MCF 10A (cell line): ENCODE results near the gene TRAF1. TPM values are rescaled to one million over a fixed set of nuclear protein-coding genes. Genes with fewer than 3 reads are reported as not detected.

Experiments used
- BruUV-seq: library from RNA; stranded (reverse); fragments of 400-500 nt; replicated peaks from 2 replicates; lab custom pipeline; 2021; lab: Mats Ljungman, UMichigan
- CTCF ChIA-PET: fragments of 300-600 bp; sonication (Branson Sonifier 250); formaldehyde crosslinking; extraction: SDS; loops from one replicate; lab custom pipeline; 2021; ENCODE audit warnings: antibody characterized with exemption, inconsistent platforms; lab: Yijun Ruan, JAX
- POLR2A ChIA-PET: fragments of 300-600, 350-650 bp; sonication (Branson Sonifier 250); formaldehyde crosslinking; extraction: SDS; loops from one replicate; lab custom pipeline; 2020; ENCODE audit warnings: antibody characterized with exemption, inconsistent platforms; lab: Yijun Ruan, JAX
- DNase-seq: peaks from one replicate; pipeline ENCODE4 v3.0.0-alpha.2; 2018; ENCODE audit not compliant: unreplicated experiment
- H3K27ac Mint-ChIP-seq: one replicate; pipeline ENCODE4 v1.8.0; 2022; ENCODE audit warnings: mild to moderate bottlenecking, low read depth, mixed read lengths; ENCODE audit not compliant: unreplicated experiment
- H3K27me3 Mint-ChIP-seq: one replicate; pipeline ENCODE4 v1.8.0; 2022; ENCODE audit warnings: mixed read lengths; ENCODE audit not compliant: insufficient read depth, unreplicated experiment
- H3K36me3 Mint-ChIP-seq: one replicate; pipeline ENCODE4 v1.8.0; 2022; ENCODE audit warnings: mild to moderate bottlenecking, moderate library complexity, mixed read lengths; ENCODE audit not compliant: insufficient read depth, unreplicated experiment
- H3K4me1 Mint-ChIP-seq: one replicate; pipeline ENCODE4 v1.8.0; 2022; ENCODE audit warnings: mixed read lengths; ENCODE audit not compliant: insufficient read depth, unreplicated experiment
- H3K4me3 Mint-ChIP-seq: one replicate; pipeline ENCODE4 v1.8.0; 2022; ENCODE audit warnings: mild to moderate bottlenecking, moderate library complexity, mixed read lengths; ENCODE audit not compliant: unreplicated experiment
- H3K9me3 Mint-ChIP-seq: one replicate; pipeline ENCODE4 v1.8.0; 2022; ENCODE audit warnings: mixed read lengths; ENCODE audit not compliant: unreplicated experiment
- CTCF ChIP-seq: fragments of 200-600 bp; IDR thresholded peaks from one replicate; pipeline ENCODE4 v1.8.0; 2022; ENCODE audit warnings: antibody characterized with exemption, mild to moderate bottlenecking; ENCODE audit not compliant: unreplicated experiment
- intact Hi-C: fragments of 100-400 bp; cut with micrococcal nuclease; formaldehyde crosslinking; loops from 2 replicates; pipeline ENCODE4 v1.14.1; 2022
- total RNA-seq: library from RNA; stranded (reverse); gene quantifications from 2 replicates; pipeline ENCODE4 v1.2.3, GENCODE V29; 2022

TRAF1 gene
- total RNA-seq, 1 experiment from 2014 or later = 0.84 TPM

GRCh38 chr9:120937127-120937526 lies 10.5 kb upstream of the TRAF1 start:
- no peak for TF ChIP-seq CTCF
- H3K27ac Mint-ChIP-seq = peak overlapping the region; percentile 25
- no peaks in the 10 kb centered on the region for H3K9me3 Mint-ChIP-seq
- peaks cover 38% of the 10 kb centered on the region for H3K4me1 Mint-ChIP-seq
- intact Hi-C loops = loop anchor here (5.0 kb wide), 1 partner anchor 320 kb away; no protein-coding TSS in a partner anchor
- ChIA-PET CTCF (interaction anchor here (0.6 to 5.7 kb wide), 30 partner anchors 9 to 501 kb away, joined by 3 to 71 read pairs (median 4); no protein-coding TSS in a partner anchor), POLR2A (interaction anchor here (0.7 to 4.0 kb wide), 9 partner anchors 21 to 405 kb away, joined by 3 to 32 read pairs (median 11); partner anchors contain the start of genes FBXW2 and PSMD5)
- BruUV-seq = no TSS peak
- no peak for DNase-seq
- H3K27me3 Mint-ChIP-seq = no peaks in the 10 kb centered on the region
- H3K4me3 Mint-ChIP-seq = no peak overlapping the region
- no peaks in the 10 kb centered on the region for H3K36me3 Mint-ChIP-seq

- intact Hi-C loops = loop anchor here (1.0 to 5.0 kb wide), 7 partner anchors 20 to 319 kb away; partner anchors contain the start of gene FBXW2
- no peak for TF ChIP-seq CTCF
- H3K4me3 Mint-ChIP-seq = peak overlapping the region; percentile 67
- no peaks in the 10 kb centered on the region for H3K27me3 Mint-ChIP-seq
- POLR2A ChIA-PET = interaction anchor here (0.7 to 4.0 kb wide), 11 partner anchors 21 to 404 kb away, joined by 3 to 32 read pairs (median 5); partner anchors contain the start of genes FBXW2, PHF19 and PSMD5
- peaks cover 38% of the 10 kb centered on the region for H3K4me1 Mint-ChIP-seq
- BruUV-seq = no TSS peak
- CTCF ChIA-PET = interaction anchor here (0.6 to 5.7 kb wide), 30 partner anchors 10 to 502 kb away, joined by 3 to 71 read pairs (median 4); no protein-coding TSS in a partner anchor
- DNase-seq = no peak
- no peaks in the 10 kb centered on the region for H3K9me3 Mint-ChIP-seq
- H3K27ac Mint-ChIP-seq = peak overlapping the region; percentile 25
- no peaks in the 10 kb centered on the region for H3K36me3 Mint-ChIP-seq
These were observed 10.1 kb upstream of the TRAF1 start for GRCh38 chr9:120936764-120937122.

- CTCF ChIA-PET = interaction anchor here (0.6 to 5.7 kb wide), 25 partner anchors 12 to 295 kb away, joined by 3 to 71 read pairs (median 4); no protein-coding TSS in a partner anchor
- Mint-ChIP-seq H3K27ac (peak overlapping the region; percentile 81), H3K9me3 (no peaks in the 10 kb centered on the region), H3K36me3 (no peaks in the 10 kb centered on the region), H3K27me3 (no peaks in the 10 kb centered on the region), H3K4me3 (peak overlapping the region; percentile 67), H3K4me1 (peaks cover 39% of the 10 kb centered on the region)
- peak; percentile 73 for TF ChIP-seq CTCF
- POLR2A ChIA-PET = interaction anchor here (0.7 to 4.0 kb wide), 14 partner anchors 21 to 404 kb away, joined by 3 to 32 read pairs (median 4); partner anchors contain the start of genes FBXW2, PHF19 and PSMD5
- BruUV-seq = no TSS peak
- peak; percentile 96 for DNase-seq
- intact Hi-C loops = loop anchor here (1.0 to 5.0 kb wide), 7 partner anchors 20 to 319 kb away; partner anchors contain the start of gene FBXW2
These were observed 9.6 kb upstream of the TRAF1 start for GRCh38 chr9:120936011-120936763.
